Liver (tissue), 9 donors: ENCODE results near the gene KLF6. TPM values are rescaled to one million over a fixed set of nuclear protein-coding genes. Genes with fewer than 3 reads are reported as not detected.

ENCODE experiments used
- DNase-seq: peaks from one replicate; pipeline ENCODE4 v3.0.0-alpha.2; 2017; ENCODE audit warnings: low spot score
- H3K27ac ChIP-seq, 2 donors: one replicate each; pipeline ENCODE4 v1.7.0; 2013; ENCODE audit warnings: inconsistent platforms in 2 of 2, low read length in 2 of 2, control low read depth in 1 of 2, low read depth in 1 of 2, mild to moderate bottlenecking in 1 of 2
- H3K27me3 ChIP-seq, 4 donors: one replicate each; pipeline versions ENCODE4 v1.6.1 to v1.7.0; 2013; ENCODE audit warnings: low read length in 3 of 4, inconsistent platforms in 1 of 4, mild to moderate bottlenecking in 1 of 4, moderate library complexity in 1 of 4; ENCODE audit not compliant: control insufficient read depth in 4 of 4, insufficient read depth in 4 of 4
- H3K36me3 ChIP-seq, 4 donors: one replicate each; pipeline versions ENCODE4 v1.6.1 to v1.7.0; 2013; ENCODE audit warnings: low read length in 3 of 4, mild to moderate bottlenecking in 3 of 4, low read depth in 1 of 4, moderate library complexity in 1 of 4; ENCODE audit not compliant: control insufficient read depth in 4 of 4, insufficient read depth in 3 of 4
- H3K4me1 ChIP-seq, 4 donors: one replicate each; pipeline versions ENCODE4 v1.6.1 to v1.7.0; 2013; ENCODE audit warnings: low read length in 3 of 4, mild to moderate bottlenecking in 3 of 4, moderate library complexity in 1 of 4; ENCODE audit not compliant: control insufficient read depth in 4 of 4, insufficient read depth in 4 of 4
- H3K4me3 ChIP-seq, 3 donors: one replicate each; pipeline versions ENCODE4 v1.6.1 to v1.7.0; 2013; ENCODE audit warnings: low read length in 3 of 3, control low read depth in 1 of 3, low read depth in 1 of 3, mild to moderate bottlenecking in 1 of 3
- H3K9ac ChIP-seq, 2 donors: one replicate each; pipeline ENCODE4 v1.7.0; 2013; ENCODE audit warnings: low read length in 2 of 2, mild to moderate bottlenecking in 2 of 2, moderate library complexity in 2 of 2, control low read depth in 1 of 2, low read depth in 1 of 2
- H3K9me3 ChIP-seq, 4 donors: one replicate each; pipeline versions ENCODE4 v1.6.1 to v1.7.0; 2013; ENCODE audit warnings: low read length in 3 of 4; ENCODE audit not compliant: control insufficient read depth in 4 of 4
- ATF3 ChIP-seq: IDR thresholded peaks from 2 replicates; pipeline ENCODE4 v1.6.1; 2016; ENCODE audit warnings: antibody characterized with exemption
- CTCF ChIP-seq: fragments of 150-350 bp; IDR thresholded peaks from 2 replicates; pipeline ENCODE4 v1.5.1; 2017; ENCODE audit warnings: improper control_type of control experiment, low read depth, low read length; ENCODE audit not compliant: missing input control
- EGR1 ChIP-seq, 2 donors: IDR thresholded peaks; 2 replicates each; pipeline ENCODE4 v1.6.1; 2016 to 2018; ENCODE audit warnings: antibody characterized with exemption in 2 of 2, low read depth in 2 of 2
- FOXA1 ChIP-seq: IDR thresholded peaks from 2 replicates; pipeline ENCODE4 v1.6.1; 2016; ENCODE audit warnings: antibody characterized with exemption
- FOXA2 ChIP-seq: IDR thresholded peaks from 2 replicates; pipeline ENCODE4 v1.6.1; 2016; ENCODE audit warnings: antibody characterized with exemption
- GABPA ChIP-seq, 2 donors: IDR thresholded peaks in 1 of 2; conservative IDR thresholded peaks in 1 of 2; 2 replicates each; pipeline ENCODE4 v1.6.1; 2016; ENCODE audit warnings: antibody characterized with exemption in 2 of 2, mild to moderate bottlenecking in 1 of 2, moderate library complexity in 1 of 2
- HNF4A ChIP-seq, 2 donors: conservative IDR thresholded peaks; 2 replicates each; pipeline ENCODE4 v1.6.1; 2016; ENCODE audit warnings: antibody characterized with exemption in 2 of 2, mild to moderate bottlenecking in 2 of 2
- HNF4G ChIP-seq: IDR thresholded peaks from 2 replicates; pipeline ENCODE4 v1.6.1; 2016; ENCODE audit warnings: antibody characterized with exemption
- JUND ChIP-seq, 2 donors: IDR thresholded peaks; 2 replicates each; pipeline ENCODE4 v1.6.1; 2016; ENCODE audit warnings: antibody characterized with exemption in 2 of 2
- MAX ChIP-seq: IDR thresholded peaks from 2 replicates; pipeline ENCODE4 v1.6.1; 2016; ENCODE audit warnings: antibody characterized with exemption
- NR2F2 ChIP-seq: IDR thresholded peaks from 2 replicates; pipeline ENCODE4 v1.6.1; 2016; ENCODE audit warnings: antibody characterized with exemption
- RAD21 ChIP-seq, 2 donors: IDR thresholded peaks; 2 replicates each; pipeline ENCODE4 v1.6.1; 2016; ENCODE audit warnings: antibody characterized with exemption in 2 of 2, mild to moderate bottlenecking in 2 of 2
- RXRA ChIP-seq, 2 donors: IDR thresholded peaks; 2 replicates each; pipeline ENCODE4 v1.6.1; 2017 to 2018; ENCODE audit warnings: antibody characterized with exemption in 2 of 2, mild to moderate bottlenecking in 1 of 2
- SP1 ChIP-seq: IDR thresholded peaks from 2 replicates; pipeline ENCODE4 v1.6.1; 2018; ENCODE audit warnings: antibody characterized with exemption, mild to moderate bottlenecking
- TAF1 ChIP-seq: conservative IDR thresholded peaks from 2 replicates; pipeline ENCODE4 v1.6.1; 2016; ENCODE audit warnings: antibody characterized with exemption, mild to moderate bottlenecking
- YY1 ChIP-seq: IDR thresholded peaks from 2 replicates; pipeline ENCODE4 v1.6.1; 2016; ENCODE audit warnings: antibody characterized with exemption, mild to moderate bottlenecking
- WGBS: extraction: QIAGEN DNeasy Blood & Tissue Kit; methylation state at CpG from one replicate; pipeline ENCODE4 v1.1.7; 2013; 5-methylcytosine and 5-hydroxymethylcytosine counted together
- polyA plus RNA-seq, 2 donors: library from polyadenylated mRNA; stranded (reverse) in 1 of 2; unstranded in 1 of 2; fragments of 200-250 nt in 1 of 2; fragments of >200 nt in 1 of 2; fragmentation: Nextera tagmentation in 1 of 2; extraction: Ambion mirVana in 1 of 2; gene quantifications; one replicate each; pipeline versions ENCODE4 v1.2.1 to v1.2.3, GENCODE V29; 2013 to 2015
- total RNA-seq, 2 donors: library from RNA; depleted of rRNA; stranded (reverse); fragments of >200 nt; gene quantifications; one replicate each; pipeline ENCODE4 v1.2.3, GENCODE V29; 2014
- TF ChIP-seq, protein P1 (sequence below): IDR thresholded peaks from 2 replicates; pipeline ENCODE4 v1.6.1; 2016; ENCODE audit warnings: antibody characterized with exemption
- donor health status: healthy.
- donor health status: healthy.
- donor health status: healthy.
- donor health status: healthy.
- donor health status: healthy.

Gene KLF6
- total and polyA plus RNA-seq, 4 donors, result 11.0 to 124 (median 22.2) TPM

DNA sequence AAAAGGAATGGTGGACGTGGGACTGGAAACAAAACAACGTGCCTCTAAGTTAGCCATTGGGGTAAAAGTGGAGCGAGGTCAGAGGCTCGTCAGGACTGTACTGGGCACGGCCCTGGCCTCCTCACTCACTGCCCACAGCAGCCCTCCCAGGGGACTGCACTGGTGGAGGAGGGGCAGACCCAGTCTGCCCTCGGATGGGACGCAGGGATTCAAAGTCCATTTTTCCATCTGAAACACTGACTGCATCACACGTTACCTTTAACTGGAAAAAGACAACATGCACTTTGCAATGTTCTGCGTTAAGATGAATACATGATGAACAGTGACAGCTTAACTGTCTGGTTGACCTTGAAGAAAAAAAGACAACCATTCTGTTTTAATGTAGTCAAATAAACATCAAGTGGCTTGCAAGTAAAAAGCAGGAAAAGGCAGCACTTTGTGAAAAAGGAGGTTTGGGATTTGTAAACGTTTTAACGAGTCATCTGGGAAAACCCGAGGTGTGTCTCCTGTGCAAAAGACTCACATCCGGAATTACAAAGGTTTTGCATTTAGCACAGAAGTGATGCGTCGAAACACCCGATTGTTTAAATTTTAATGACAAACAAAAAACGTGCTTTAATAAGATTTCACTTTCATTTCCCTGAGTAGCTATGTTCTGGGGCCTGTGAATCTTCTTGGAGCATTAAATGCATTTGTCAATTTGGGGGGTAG is 18.8 kb downstream of the KLF6 start (continued):
- TF ChIP-seq HNF4G, result peak; percentile 60
- TF ChIP-seq RAD21 (IDR thresholded peaks at IDR 0.05), result peak in 1 of 2 donors; percentile 60
- no peak for TF ChIP-seq FOXA2

DNA sequence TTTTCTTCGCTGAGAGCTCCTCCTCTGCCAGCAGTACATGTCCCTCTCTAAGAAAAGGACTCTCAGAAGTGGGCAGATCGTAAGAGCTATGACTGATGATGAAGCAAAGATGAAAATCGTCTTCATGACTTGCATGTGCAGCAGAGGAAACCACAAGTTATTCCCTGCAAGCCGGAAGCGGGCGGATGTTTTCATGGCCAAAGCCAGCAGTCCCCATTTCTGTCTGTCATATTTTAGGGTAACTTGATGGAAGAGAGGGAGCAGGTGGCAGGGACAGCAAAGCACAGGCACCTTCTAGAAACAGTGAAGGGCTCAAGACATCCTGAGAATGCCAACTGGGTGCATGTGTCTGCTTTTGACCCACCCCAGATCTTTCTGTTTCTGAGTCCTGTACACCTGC is 19.9 kb downstream of the KLF6 start:
- Histone ChIP-seq H3K9ac (no peak overlapping the region), H3K9me3 (no peaks in the 10 kb centered on the region), H3K36me3 (no peaks in the 10 kb centered on the region), H3K27ac (peak overlapping the region; percentile 2 to 39), H3K27me3 (no peaks in the 10 kb centered on the region), H3K4me1 (peaks cover 0 to 19% (median 11%) of the 10 kb centered on the region in 4 donors), H3K4me3 (no peak overlapping the region)
- no peak for TF ChIP-seq JUND (IDR thresholded peaks at IDR 0.05)
- no peak for TF ChIP-seq RXRA (IDR thresholded peaks at IDR 0.05)
- TF ChIP-seq HNF4G, result no peak
- no peak for TF ChIP-seq FOXA1
- TF ChIP-seq HNF4A (conservative IDR thresholded peaks at IDR 0.05), result no peak
- no peak for TF ChIP-seq YY1
- no peak for TF ChIP-seq EGR1 (IDR thresholded peaks at IDR 0.05; ENCODE audit: low read depth in 2 of 2)
- no peak for TF ChIP-seq FOXA2
- TF ChIP-seq NR2F2, result no peak
- 42% methylated on average over 6 of the region's 6 CpGs for WGBS
- no peak for DNase-seq

GRCh38 chr10:3764626-3765112 is 20.3 kb downstream of the KLF6 start:
- Histone ChIP-seq H3K36me3 (no peaks in the 10 kb centered on the region), H3K9ac (peak overlapping the region in 1 of 2 donors; percentile 6), H3K4me3 (no peak overlapping the region), H3K4me1 (peaks cover 0 to 19% (median 11%) of the 10 kb centered on the region in 4 donors), H3K27ac (peak overlapping the region; percentile 3 to 39), H3K9me3 (no peaks in the 10 kb centered on the region), H3K27me3 (no peaks in the 10 kb centered on the region)
- WGBS, result 28% methylated on average over 5 of the region's 5 CpGs
- DNase-seq, result no peak
- TF ChIP-seq SP1 (peak; percentile 12), JUND (IDR thresholded peaks at IDR 0.05) (peak in 1 of 2 donors; percentile 23), RXRA (IDR thresholded peaks at IDR 0.05) (peak; percentile 9 to 37), FOXA2 (no peak), HNF4A (conservative IDR thresholded peaks at IDR 0.05) (peak; percentile 46 to 60), MAX (no peak)

- no peaks in the 10 kb centered on the region for H3K27me3 ChIP-seq
- no peak for DNase-seq
- no peak overlapping the region for H3K4me3 ChIP-seq
- no peaks in the 10 kb centered on the region for H3K36me3 ChIP-seq
- H3K4me1 ChIP-seq, result peaks cover 0 to 19% (median 11%) of the 10 kb centered on the region in 4 donors
- H3K27ac ChIP-seq, result peak overlapping the region; percentile 3 to 39
- H3K9me3 ChIP-seq, result no peaks in the 10 kb centered on the region
- WGBS, result 42% methylated on average over 8 of the region's 8 CpGs
- H3K9ac ChIP-seq, result peak overlapping the region in 1 of 2 donors; percentile 23
- TF ChIP-seq ATF3 (no peak), JUND (IDR thresholded peaks at IDR 0.05) (no peak), HNF4A (conservative IDR thresholded peaks at IDR 0.05) (no peak), RAD21 (IDR thresholded peaks at IDR 0.05) (no peak), HNF4G (no peak), SP1 (no peak), YY1 (no peak), MAX (no peak), NR2F2 (no peak), FOXA1 (no peak), TAF1 (no peak), CTCF (no peak), GABPA (IDR thresholded peaks at IDR 0.05 in 1 of 2, conservative IDR thresholded peaks at IDR 0.05 in 1 of 2) (no peak)
- TF ChIP-seq, protein P1, sequence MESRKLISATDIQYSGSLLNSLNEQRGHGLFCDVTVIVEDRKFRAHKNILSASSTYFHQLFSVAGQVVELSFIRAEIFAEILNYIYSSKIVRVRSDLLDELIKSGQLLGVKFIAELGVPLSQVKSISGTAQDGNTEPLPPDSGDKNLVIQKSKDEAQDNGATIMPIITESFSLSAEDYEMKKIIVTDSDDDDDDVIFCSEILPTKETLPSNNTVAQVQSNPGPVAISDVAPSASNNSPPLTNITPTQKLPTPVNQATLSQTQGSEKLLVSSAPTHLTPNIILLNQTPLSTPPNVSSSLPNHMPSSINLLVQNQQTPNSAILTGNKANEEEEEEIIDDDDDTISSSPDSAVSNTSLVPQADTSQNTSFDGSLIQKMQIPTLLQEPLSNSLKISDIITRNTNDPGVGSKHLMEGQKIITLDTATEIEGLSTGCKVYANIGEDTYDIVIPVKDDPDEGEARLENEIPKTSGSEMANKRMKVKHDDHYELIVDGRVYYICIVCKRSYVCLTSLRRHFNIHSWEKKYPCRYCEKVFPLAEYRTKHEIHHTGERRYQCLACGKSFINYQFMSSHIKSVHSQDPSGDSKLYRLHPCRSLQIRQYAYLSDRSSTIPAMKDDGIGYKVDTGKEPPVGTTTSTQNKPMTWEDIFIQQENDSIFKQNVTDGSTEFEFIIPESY, result no peak
These were observed 21.0 kb downstream of the KLF6 start for GRCh38 chr10:3763852-3764625.
